ENCODE data around the gene RUNDC3A.

GRCh38 chr17:44297975-44298374 is 10.4 kb upstream of the RUNDC3A start:
- no peak for TF ChIP-seq CTCF (IDR thresholded peaks at IDR 0.05)
- TF ChIP-seq ZFX (IDR thresholded peaks at IDR 0.05; ENCODE audit: borderline replicate concordance): no peak

All from 22Rv1 (cell line).